OCI-LY7 (cell line): ENCODE measurements around the gene IL1RAPL1. TPM values are rescaled to one million over a fixed set of nuclear protein-coding genes. Genes with fewer than 3 reads are reported as not detected.

Experiments used
- BruUV-seq: library from RNA; stranded (reverse); fragments of 400-500 nt; replicated peaks from 2 replicates; lab custom pipeline; 2021; lab: Mats Ljungman, UMichigan
- CTCF ChIA-PET: fragments of 300-600 bp; sonication (Branson Sonifier 250); formaldehyde crosslinking; loops from one replicate; lab custom pipeline; 2022; ENCODE audit warnings: antibody characterized with exemption; ENCODE audit not compliant: unreplicated experiment; lab: Charles Lee
- POLR2A ChIA-PET: fragments of 300-600 bp; sonication (Branson Sonifier 250); formaldehyde crosslinking; loops from one replicate; lab custom pipeline; 2022; ENCODE audit warnings: antibody characterized with exemption; lab: Charles Lee
- DNase-seq: peaks from one replicate; pipeline ENCODE4 v3.0.0-alpha.2; 2015; ENCODE audit warnings: low spot score
- H2AFZ ChIP-seq: fragments of 200-600 bp; sonication (generic), shearing (Covaris generic); 2 replicates; pipeline ENCODE4 v1.6.1; 2014; ENCODE audit warnings: mild to moderate bottlenecking, antibody characterized with exemption, low read length, moderate library complexity
- H3K27ac ChIP-seq: fragments of 200-600 bp; sonication (generic); 2 replicates; pipeline ENCODE4 v1.5.1; 2014; ENCODE audit warnings: mixed run types, low read depth, mild to moderate bottlenecking, moderate library complexity, low read length, inconsistent platforms; ENCODE audit not compliant: poor library complexity, severe bottlenecking
- H3K36me3 ChIP-seq: fragments of 200-600 bp; sonication (generic); 2 replicates; pipeline ENCODE4 v1.6.1; 2014; ENCODE audit warnings: mild to moderate bottlenecking, antibody characterized with exemption, low read length, moderate library complexity, mixed read lengths; ENCODE audit not compliant: insufficient read depth
- H3K4me1 ChIP-seq: fragments of 200-600 bp; sonication (generic); 2 replicates; pipeline ENCODE4 v1.5.1; 2014; ENCODE audit warnings: mild to moderate bottlenecking, low read length; ENCODE audit not compliant: insufficient read depth, poor library complexity, severe bottlenecking
- H3K4me2 ChIP-seq: fragments of 200-600 bp; sonication (generic); 2 replicates; pipeline ENCODE4 v1.6.1; 2014; ENCODE audit warnings: mild to moderate bottlenecking, low read length
- H3K4me3 ChIP-seq: fragments of 200-600 bp; sonication (generic); 2 replicates; pipeline ENCODE4 v1.5.1; 2014; ENCODE audit warnings: mild to moderate bottlenecking, low read depth, low read length; ENCODE audit not compliant: poor library complexity, severe bottlenecking
- H3K79me2 ChIP-seq: fragments of 200-600 bp; sonication (generic); 2 replicates; pipeline ENCODE4 v1.6.1; 2016; ENCODE audit warnings: low read depth, mild to moderate bottlenecking, low read length, moderate library complexity, mixed read lengths; ENCODE audit not compliant: insufficient read depth
- H3K9me2 ChIP-seq: fragments of 200-600 bp; sonication (generic); 2 replicates; pipeline ENCODE4 v1.6.1; 2016; ENCODE audit warnings: mild to moderate bottlenecking, low read length, mixed read lengths; ENCODE audit not compliant: insufficient read depth
- H3K9me3 ChIP-seq: fragments of 200-600 bp; sonication (generic); 2 replicates; pipeline ENCODE4 v1.6.1; 2014; ENCODE audit warnings: mild to moderate bottlenecking, mixed run types, low read length, mixed read lengths
- H4K20me1 ChIP-seq: fragments of 200-600 bp; sonication (generic); 2 replicates; pipeline ENCODE4 v1.6.1; 2014; ENCODE audit warnings: mild to moderate bottlenecking, antibody characterized with exemption, low read length, moderate library complexity, mixed read lengths; ENCODE audit not compliant: insufficient read depth
- EZH2phosphoT487 ChIP-seq: fragments of 200-600 bp; sonication (generic); IDR thresholded peaks from 2 replicates; pipeline ENCODE4 v1.6.1; 2018; ENCODE audit warnings: low read depth, borderline replicate concordance, mild to moderate bottlenecking, mixed run types, antibody characterized with exemption, low read length, moderate library complexity, mixed read lengths
- intact Hi-C: fragments of 100-400 bp; cut with micrococcal nuclease; formaldehyde crosslinking; loops from one replicate; pipeline ENCODE4 v1.10.0; 2022; ENCODE audit not compliant: unreplicated experiment
- total RNA-seq, 2 experiments: library from RNA; depleted of rRNA in 1 of 2; stranded (reverse); fragments of >200 nt in 1 of 2; shearing (Covaris generic) in 1 of 2; gene quantifications; 2 replicates each; pipeline ENCODE4 v1.2.3, GENCODE V29; 2014 to 2022
- TF ChIP-seq, protein P1 (sequence below): fragments of 200-600 bp; sonication (generic); conservative IDR thresholded peaks from 2 replicates; pipeline ENCODE4 v1.5.1; 2014; ENCODE audit warnings: mild to moderate bottlenecking, antibody characterized with exemption, low read length, moderate library complexity, mixed read lengths

Gene IL1RAPL1
- total RNA-seq, 2 experiments from 2014 or later = not detected

GRCh38 chrX:29787656-29788055 is 1200.4 kb downstream of the IL1RAPL1 start:
- CTCF ChIA-PET = no interaction called here
- no peaks in the 10 kb centered on the region for H3K36me3 ChIP-seq
- H3K9me3 ChIP-seq = no peaks in the 10 kb centered on the region
- no peaks in the 10 kb centered on the region for H3K9me2 ChIP-seq
- H4K20me1 ChIP-seq = no peaks in the 10 kb centered on the region
- intact Hi-C loops = no loop called here
- no peaks in the 10 kb centered on the region for H3K4me1 ChIP-seq
- POLR2A ChIA-PET = no interaction called here
- DNase-seq = no peak
- no peak overlapping the region for H3K27ac ChIP-seq
- H3K79me2 ChIP-seq = no peaks in the 10 kb centered on the region
- no peak overlapping the region for H3K4me2 ChIP-seq
- TF ChIP-seq, protein P1, sequence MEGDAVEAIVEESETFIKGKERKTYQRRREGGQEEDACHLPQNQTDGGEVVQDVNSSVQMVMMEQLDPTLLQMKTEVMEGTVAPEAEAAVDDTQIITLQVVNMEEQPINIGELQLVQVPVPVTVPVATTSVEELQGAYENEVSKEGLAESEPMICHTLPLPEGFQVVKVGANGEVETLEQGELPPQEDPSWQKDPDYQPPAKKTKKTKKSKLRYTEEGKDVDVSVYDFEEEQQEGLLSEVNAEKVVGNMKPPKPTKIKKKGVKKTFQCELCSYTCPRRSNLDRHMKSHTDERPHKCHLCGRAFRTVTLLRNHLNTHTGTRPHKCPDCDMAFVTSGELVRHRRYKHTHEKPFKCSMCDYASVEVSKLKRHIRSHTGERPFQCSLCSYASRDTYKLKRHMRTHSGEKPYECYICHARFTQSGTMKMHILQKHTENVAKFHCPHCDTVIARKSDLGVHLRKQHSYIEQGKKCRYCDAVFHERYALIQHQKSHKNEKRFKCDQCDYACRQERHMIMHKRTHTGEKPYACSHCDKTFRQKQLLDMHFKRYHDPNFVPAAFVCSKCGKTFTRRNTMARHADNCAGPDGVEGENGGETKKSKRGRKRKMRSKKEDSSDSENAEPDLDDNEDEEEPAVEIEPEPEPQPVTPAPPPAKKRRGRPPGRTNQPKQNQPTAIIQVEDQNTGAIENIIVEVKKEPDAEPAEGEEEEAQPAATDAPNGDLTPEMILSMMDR = no peak
- no peak for TF ChIP-seq EZH2phosphoT487
- no peak overlapping the region for H3K4me3 ChIP-seq
- BruUV-seq = no TSS peak
- H2AFZ ChIP-seq = no peak overlapping the region

GRCh38 chrX:29788991-29789699 is 1201.9 kb downstream of the IL1RAPL1 start:
- TF ChIP-seq, protein P1 = no peak
- no peak for TF ChIP-seq EZH2phosphoT487
- BruUV-seq = no TSS peak
- intact Hi-C loops = no loop called here
- H3K4me1 ChIP-seq = no peaks in the 10 kb centered on the region
- H3K4me2 ChIP-seq = no peak overlapping the region
- H3K27ac ChIP-seq = no peak overlapping the region
- no peaks in the 10 kb centered on the region for H3K9me2 ChIP-seq
- no peaks in the 10 kb centered on the region for H3K9me3 ChIP-seq
- no peaks in the 10 kb centered on the region for H3K36me3 ChIP-seq
- ChIA-PET CTCF (no interaction called here), POLR2A (no interaction called here)
- H2AFZ ChIP-seq = no peak overlapping the region
- no peak for DNase-seq
- H4K20me1 ChIP-seq = no peaks in the 10 kb centered on the region
- no peaks in the 10 kb centered on the region for H3K79me2 ChIP-seq
- no peak overlapping the region for H3K4me3 ChIP-seq

DNA sequence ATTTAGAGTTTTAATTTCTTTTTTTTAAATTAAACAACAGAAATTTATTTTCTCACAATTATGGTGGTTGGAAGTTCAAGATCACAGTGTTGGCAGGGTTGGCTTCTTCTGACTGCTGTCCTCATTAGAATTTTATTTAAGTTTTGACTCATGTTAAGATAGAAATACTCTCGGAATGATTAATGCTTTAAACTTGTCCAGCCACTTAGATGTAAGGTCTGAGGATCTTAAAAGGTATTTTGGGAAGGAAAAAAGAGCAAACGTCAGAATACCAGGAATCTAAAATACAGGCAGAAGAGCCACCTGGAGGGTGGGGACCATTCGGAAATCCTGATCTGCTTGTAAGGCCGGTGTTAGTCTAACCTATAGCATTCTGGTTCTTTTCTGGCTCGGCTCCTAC is 1205.1 kb downstream of the IL1RAPL1 start:
- CTCF ChIA-PET = no interaction called here
- BruUV-seq = no TSS peak
- no peak overlapping the region for H3K27ac ChIP-seq
- no peak overlapping the region for H2AFZ ChIP-seq
- TF ChIP-seq, protein P1 = no peak
- no peak for TF ChIP-seq EZH2phosphoT487
- H3K4me2 ChIP-seq = no peak overlapping the region
- H4K20me1 ChIP-seq = no peaks in the 10 kb centered on the region
- no peaks in the 10 kb centered on the region for H3K79me2 ChIP-seq
- DNase-seq = no peak
- no peak overlapping the region for H3K4me3 ChIP-seq
- POLR2A ChIA-PET = no interaction called here
- no peaks in the 10 kb centered on the region for H3K36me3 ChIP-seq
- intact Hi-C loops = no loop called here
- no peaks in the 10 kb centered on the region for H3K4me1 ChIP-seq
- no peaks in the 10 kb centered on the region for H3K9me3 ChIP-seq
- H3K9me2 ChIP-seq = no peaks in the 10 kb centered on the region
